Parathyroid adenoma (tissue), 2 donors: ENCODE data around the gene ARMH1.

Experiments used
- H2AFZ ChIP-seq: fragments of 300-600 bp; sonication (generic); one replicate; pipeline ENCODE4 v1.7.0; 2017; ENCODE audit warnings: antibody characterized with exemption, mild to moderate bottlenecking
- H3K27ac ChIP-seq: fragments of 300-600 bp; sonication (generic); one replicate; pipeline ENCODE4 v1.7.0; 2017
- H3K27me3 ChIP-seq: fragments of 300-600 bp; sonication (generic); one replicate; pipeline ENCODE4 v1.7.0; 2017; ENCODE audit warnings: low read length; ENCODE audit not compliant: control insufficient read depth, insufficient read depth
- H3K36me3 ChIP-seq: fragments of 300-600 bp; sonication (generic); one replicate; pipeline ENCODE4 v1.7.0; 2017; ENCODE audit warnings: low read length; ENCODE audit not compliant: control insufficient read depth, insufficient read depth
- H3K4me1 ChIP-seq: fragments of 300-600 bp; sonication (generic); one replicate; pipeline ENCODE4 v1.7.0; 2017; ENCODE audit warnings: control low read depth
- H3K4me2 ChIP-seq: fragments of 300-600 bp; sonication (generic); one replicate; pipeline ENCODE4 v1.7.0; 2017; ENCODE audit warnings: low read length
- H3K4me3 ChIP-seq: fragments of 300-600 bp; sonication (generic); one replicate; pipeline ENCODE4 v1.7.0; 2017; ENCODE audit warnings: low read depth, low read length
- H3K79me2 ChIP-seq: fragments of 300-600 bp; sonication (generic); one replicate; pipeline ENCODE4 v1.7.0; 2017; ENCODE audit warnings: control low read depth
- H3K9ac ChIP-seq: fragments of 300-600 bp; sonication (generic); one replicate; pipeline ENCODE4 v1.7.0; 2017; ENCODE audit warnings: mild to moderate bottlenecking
- H3K9me3 ChIP-seq: fragments of 300-600 bp; sonication (generic); one replicate; pipeline ENCODE4 v1.7.0; 2017; ENCODE audit warnings: low read length; ENCODE audit not compliant: control insufficient read depth
- CTCF ChIP-seq: fragments of 300-600 bp; sonication (generic); IDR thresholded peaks from one replicate; pipeline ENCODE4 v1.7.0; 2017; ENCODE audit warnings: antibody characterized with exemption, mild to moderate bottlenecking
- donor health status: primary hyperparathyroidism.

Gene ARMH1

GRCh38 chr1:44659566-44659965 lies 14.9 kb upstream of the ARMH1 start:
- Histone ChIP-seq H3K4me3 (no peak overlapping the region), H3K4me2 (no peak overlapping the region), H3K9ac (no peak overlapping the region), H3K27me3 (no peaks in the 10 kb centered on the region), H3K36me3 (no peaks in the 10 kb centered on the region), H3K27ac (no peak overlapping the region), H2AFZ (no peak overlapping the region), H3K4me1 (no peaks in the 10 kb centered on the region), H3K9me3 (no peaks in the 10 kb centered on the region), H3K79me2 (no peaks in the 10 kb centered on the region)
- TF ChIP-seq CTCF: no peak

GRCh38 chr1:44660176-44660575 lies 14.3 kb upstream of the ARMH1 start:
- no peak overlapping the region for H2AFZ ChIP-seq
- no peak overlapping the region for H3K9ac ChIP-seq
- H3K27ac ChIP-seq: no peak overlapping the region
- H3K9me3 ChIP-seq: no peaks in the 10 kb centered on the region
- no peak overlapping the region for H3K4me2 ChIP-seq
- no peak for TF ChIP-seq CTCF
- H3K4me3 ChIP-seq: no peak overlapping the region
- no peaks in the 10 kb centered on the region for H3K36me3 ChIP-seq
- no peaks in the 10 kb centered on the region for H3K4me1 ChIP-seq
- H3K27me3 ChIP-seq: no peaks in the 10 kb centered on the region
- H3K79me2 ChIP-seq: no peaks in the 10 kb centered on the region

GRCh38 chr1:44661781-44662682 lies 12.5 kb upstream of the ARMH1 start:
- Histone ChIP-seq H3K4me2 (no peak overlapping the region), H3K9ac (no peak overlapping the region), H3K27ac (no peak overlapping the region), H3K9me3 (no peaks in the 10 kb centered on the region), H3K79me2 (no peaks in the 10 kb centered on the region), H3K4me1 (no peaks in the 10 kb centered on the region), H3K27me3 (no peaks in the 10 kb centered on the region), H2AFZ (no peak overlapping the region), H3K36me3 (no peaks in the 10 kb centered on the region), H3K4me3 (no peak overlapping the region)
- no peak for TF ChIP-seq CTCF

GRCh38 chr1:44662683-44663030 lies 11.9 kb upstream of the ARMH1 start:
- Histone ChIP-seq H3K4me1 (no peaks in the 10 kb centered on the region), H3K9ac (no peak overlapping the region), H3K9me3 (no peaks in the 10 kb centered on the region), H3K36me3 (no peaks in the 10 kb centered on the region), H3K27me3 (no peaks in the 10 kb centered on the region), H3K79me2 (no peaks in the 10 kb centered on the region), H3K27ac (no peak overlapping the region), H3K4me3 (no peak overlapping the region), H3K4me2 (no peak overlapping the region), H2AFZ (no peak overlapping the region)
- TF ChIP-seq CTCF: no peak

GRCh38 chr1:44663417-44663816 lies 11.1 kb upstream of the ARMH1 start:
- no peaks in the 10 kb centered on the region for H3K36me3 ChIP-seq
- no peak overlapping the region for H3K4me2 ChIP-seq
- no peak overlapping the region for H3K27ac ChIP-seq
- H3K9me3 ChIP-seq: no peaks in the 10 kb centered on the region
- H3K9ac ChIP-seq: no peak overlapping the region
- H3K27me3 ChIP-seq: no peaks in the 10 kb centered on the region
- H2AFZ ChIP-seq: no peak overlapping the region
- no peaks in the 10 kb centered on the region for H3K4me1 ChIP-seq
- no peak overlapping the region for H3K4me3 ChIP-seq
- H3K79me2 ChIP-seq: no peaks in the 10 kb centered on the region
- TF ChIP-seq CTCF: no peak
